Heart left ventricle (tissue), 13 donors: Measurements from ENCODE around the gene ASXL2.

Experiments used
- POLR2A ChIP-seq, 2 donors: fragments of 450-650 bp; IDR thresholded peaks; one replicate each; pipeline ENCODE4 v1.6.1; 2017; ENCODE audit warnings: antibody characterized with exemption in 2 of 2, mild to moderate bottlenecking in 2 of 2, moderate library complexity in 2 of 2
- TF ChIP-seq, protein P1 (sequence below), 12 donors: fragments of 200-600 bp; sonication (generic) in 4 of 12; IDR thresholded peaks; one replicate each; pipeline versions ENCODE4 v1.5.0 to v1.8.0; 2018 to 2022; ENCODE audit warnings: antibody characterized with exemption in 12 of 12, mild to moderate bottlenecking in 5 of 12
- donor health status: ischemic (EF 13 %, LVEDD 7.1; RV severe dilation, severe dysfunction).
- donor health status: DM: no; HTN: yes; CAD: no.
- donor health status: DM: no; HTN: no; CAD: no.
- donor health status: ischemic (EF 25% LVEDD 6.9; RV normal size, moderate dysfunction).
- donor health status: ischemic (EF 25% LVEDD 5.7; RV mildly dilated, moderate dysfunction).
- donor health status: ischemic (EF 35%, LVEDD 5.7; RV mildly dilated, moderate dysfunction).
- donor health status: nonischemic (EF 11% LVEDD 7.7; RV severe dilation, severe dysfunction).
- donor health status: DM: yes; HTN: yes; CAD: no.
- donor health status: PGD.
- donor health status: ischemic (EF 29% LVEDD 5.4; RV normal size, mild dysfunction).
- donor health status: nonischemic (EF 23%, LVEDD 6.1; RV moderate dilation, normal function).

DNA sequence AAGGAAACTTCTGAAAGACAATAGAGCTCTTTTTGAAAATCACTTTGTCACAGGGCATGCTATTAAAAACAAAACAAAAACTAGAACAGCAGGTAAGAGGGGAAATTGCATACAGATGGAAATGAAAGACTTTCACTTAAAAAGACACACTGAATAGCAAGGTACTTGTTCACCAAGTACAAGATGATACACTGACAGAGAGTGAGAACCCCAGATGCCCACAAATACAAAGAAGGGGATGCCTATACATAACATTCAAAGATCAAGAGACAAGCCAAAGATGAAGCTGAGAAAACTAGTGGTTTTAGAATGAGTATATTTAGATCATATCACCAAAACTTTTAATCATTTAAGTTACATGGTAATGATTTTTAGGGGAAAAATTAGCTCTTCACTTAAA is 60.7 kb downstream of the ASXL2 start:
- TF ChIP-seq, protein P1, sequence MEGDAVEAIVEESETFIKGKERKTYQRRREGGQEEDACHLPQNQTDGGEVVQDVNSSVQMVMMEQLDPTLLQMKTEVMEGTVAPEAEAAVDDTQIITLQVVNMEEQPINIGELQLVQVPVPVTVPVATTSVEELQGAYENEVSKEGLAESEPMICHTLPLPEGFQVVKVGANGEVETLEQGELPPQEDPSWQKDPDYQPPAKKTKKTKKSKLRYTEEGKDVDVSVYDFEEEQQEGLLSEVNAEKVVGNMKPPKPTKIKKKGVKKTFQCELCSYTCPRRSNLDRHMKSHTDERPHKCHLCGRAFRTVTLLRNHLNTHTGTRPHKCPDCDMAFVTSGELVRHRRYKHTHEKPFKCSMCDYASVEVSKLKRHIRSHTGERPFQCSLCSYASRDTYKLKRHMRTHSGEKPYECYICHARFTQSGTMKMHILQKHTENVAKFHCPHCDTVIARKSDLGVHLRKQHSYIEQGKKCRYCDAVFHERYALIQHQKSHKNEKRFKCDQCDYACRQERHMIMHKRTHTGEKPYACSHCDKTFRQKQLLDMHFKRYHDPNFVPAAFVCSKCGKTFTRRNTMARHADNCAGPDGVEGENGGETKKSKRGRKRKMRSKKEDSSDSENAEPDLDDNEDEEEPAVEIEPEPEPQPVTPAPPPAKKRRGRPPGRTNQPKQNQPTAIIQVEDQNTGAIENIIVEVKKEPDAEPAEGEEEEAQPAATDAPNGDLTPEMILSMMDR (IDR thresholded peaks at IDR 0.05), result no peak
- TF ChIP-seq POLR2A (IDR thresholded peaks at IDR 0.05), result no peak
